Mononuclear cell (primary cell): ENCODE data around the gene SYTL2. TPM values are rescaled to one million over a fixed set of nuclear protein-coding genes. Genes with fewer than 3 reads are reported as not detected.

Source experiments
- H3K27me3 ChIP-seq: 2 replicates; pipeline ENCODE4 v1.6.0; 2011; ENCODE audit warnings: low read length, control low read depth; ENCODE audit not compliant: insufficient read depth
- H3K4me1 ChIP-seq: 2 replicates; pipeline ENCODE4 v1.5.1; 2011; ENCODE audit warnings: mild to moderate bottlenecking, low read length, control low read depth; ENCODE audit not compliant: insufficient read depth
- H3K4me3 ChIP-seq: 2 replicates; pipeline ENCODE4 v1.5.1; 2011; ENCODE audit warnings: mild to moderate bottlenecking, low read length, moderate library complexity
- H3K9me3 ChIP-seq: 2 replicates; pipeline ENCODE4 v1.5.1; 2011; ENCODE audit warnings: low read depth, mild to moderate bottlenecking, control low read depth, low read length
- total RNA-seq: library from RNA; depleted of rRNA; stranded (reverse); fragments of >200 nt; gene quantifications from one replicate; pipeline ENCODE4 v1.2.3, GENCODE V29; 2012

SYTL2 gene
- total RNA-seq, 1 donor: 26.6 TPM

DNA sequence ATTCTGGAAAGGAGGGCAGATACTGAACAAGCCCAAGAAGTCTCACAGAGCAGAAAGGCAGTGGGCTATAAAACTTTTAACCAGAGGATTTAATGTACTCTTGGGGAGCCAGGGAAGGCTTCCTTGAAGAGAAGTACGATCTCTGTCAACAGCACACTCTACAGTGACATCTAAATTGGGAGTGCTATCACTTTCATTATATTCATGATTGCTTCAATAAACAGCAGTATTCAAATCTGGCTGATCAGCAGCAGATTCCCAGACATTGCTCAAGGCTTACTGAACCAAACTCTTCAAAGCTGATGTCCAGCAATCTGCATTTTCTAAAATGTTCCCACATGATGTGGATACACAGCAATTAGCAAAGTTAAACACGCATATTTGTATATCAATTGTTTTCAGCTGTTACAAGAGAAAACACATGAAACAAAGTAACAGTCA is 44.2 kb downstream of the SYTL2 start:
- Histone ChIP-seq H3K4me1 (no peaks in the 10 kb centered on the region), H3K9me3 (no peaks in the 10 kb centered on the region), H3K4me3 (no peak overlapping the region), H3K27me3 (no peaks in the 10 kb centered on the region)

DNA sequence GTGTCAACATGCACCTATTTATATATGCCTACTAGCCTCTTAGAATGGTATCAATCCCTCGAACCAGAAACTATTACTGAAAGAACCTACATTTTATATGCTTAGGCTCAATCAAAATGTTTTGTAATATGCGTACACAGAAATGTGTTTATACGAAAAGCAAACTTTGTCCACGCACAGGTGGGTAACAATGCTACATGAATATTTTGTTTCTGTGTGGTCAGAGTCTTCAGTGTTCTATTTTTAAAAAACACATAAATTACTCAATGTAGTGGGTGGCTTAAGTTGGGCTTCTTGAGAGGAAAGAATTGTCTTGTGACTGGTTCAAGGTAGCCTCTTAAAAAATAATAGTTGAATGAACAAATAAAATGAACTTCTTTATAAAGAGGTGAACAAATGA is 46.1 kb downstream of the SYTL2 start:
- no peaks in the 10 kb centered on the region for H3K4me1 ChIP-seq
- H3K9me3 ChIP-seq: no peaks in the 10 kb centered on the region
- H3K4me3 ChIP-seq: no peak overlapping the region
- H3K27me3 ChIP-seq: no peaks in the 10 kb centered on the region

DNA sequence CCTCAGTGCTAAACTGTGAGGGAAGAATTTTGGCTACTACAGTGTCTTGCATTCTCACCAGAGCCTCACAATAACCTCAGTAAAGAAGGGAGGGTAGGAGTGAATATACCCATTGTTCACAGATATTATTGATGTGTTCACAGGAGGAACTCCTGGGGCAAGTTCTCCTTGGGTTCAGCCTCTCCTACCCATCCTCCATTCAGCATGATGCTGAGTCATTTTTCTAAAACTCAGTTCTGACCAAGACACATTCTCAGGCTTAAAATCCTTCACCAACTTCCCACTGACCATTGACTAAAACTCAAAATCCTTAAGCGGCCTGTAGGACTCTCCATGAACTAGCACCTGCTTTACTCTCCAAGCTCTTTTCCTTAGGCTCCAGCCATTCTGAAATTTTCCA is 48.7 kb downstream of the SYTL2 start:
- no peaks in the 10 kb centered on the region for H3K9me3 ChIP-seq
- peaks cover 4% of the 10 kb centered on the region for H3K4me1 ChIP-seq
- no peaks in the 10 kb centered on the region for H3K27me3 ChIP-seq
- no peak overlapping the region for H3K4me3 ChIP-seq

DNA sequence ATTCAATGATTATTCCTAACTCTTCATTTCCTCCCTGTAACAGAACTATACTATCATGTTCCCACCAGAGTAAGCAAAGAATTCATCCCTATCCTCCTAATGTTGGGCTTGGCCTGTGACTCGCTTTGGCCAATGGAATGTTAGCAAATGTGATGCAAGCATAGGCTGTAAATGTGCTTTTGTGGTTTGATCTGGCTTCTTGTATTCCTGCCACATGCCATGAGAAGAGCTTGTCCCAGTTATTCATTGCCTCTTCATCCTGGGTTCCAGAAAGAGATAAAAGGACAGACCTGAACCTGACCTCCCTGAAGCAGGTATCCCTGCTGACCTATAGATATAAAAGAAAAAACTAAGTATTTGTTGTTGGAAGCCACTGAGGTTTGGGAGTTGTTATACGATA is 51.0 kb downstream of the SYTL2 start:
- Histone ChIP-seq H3K4me3 (no peak overlapping the region), H3K9me3 (no peaks in the 10 kb centered on the region), H3K27me3 (no peaks in the 10 kb centered on the region), H3K4me1 (peaks cover 22% of the 10 kb centered on the region)

DNA sequence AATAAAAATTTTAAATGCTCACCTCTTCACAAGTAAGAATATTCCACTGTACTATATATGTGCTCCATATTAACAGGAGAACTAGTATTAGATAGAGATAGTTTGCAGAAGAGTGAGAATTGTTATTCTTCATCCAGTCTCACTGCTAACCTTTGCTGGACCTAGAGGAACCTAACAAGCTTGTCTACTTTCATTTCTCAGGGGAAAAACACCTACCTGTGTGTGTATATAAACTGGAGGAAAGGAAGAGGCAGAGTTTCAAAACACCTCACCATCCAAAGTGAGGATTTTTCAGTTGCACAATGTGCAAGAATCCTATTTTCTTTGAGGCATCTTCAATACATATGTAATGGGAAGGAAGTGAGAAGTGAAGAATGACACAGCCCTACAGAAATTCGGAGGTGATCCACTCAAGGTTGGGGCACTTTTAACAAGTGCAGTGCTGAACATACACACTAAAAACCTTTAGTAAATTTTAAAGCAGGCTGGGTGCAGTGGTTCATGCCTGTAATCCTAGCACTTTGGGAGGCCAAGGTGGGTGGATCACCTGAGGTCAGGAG is 52.4 kb downstream of the SYTL2 start:
- Histone ChIP-seq H3K4me3 (no peak overlapping the region), H3K4me1 (peaks cover 28% of the 10 kb centered on the region), H3K27me3 (no peaks in the 10 kb centered on the region), H3K9me3 (no peaks in the 10 kb centered on the region)

DNA sequence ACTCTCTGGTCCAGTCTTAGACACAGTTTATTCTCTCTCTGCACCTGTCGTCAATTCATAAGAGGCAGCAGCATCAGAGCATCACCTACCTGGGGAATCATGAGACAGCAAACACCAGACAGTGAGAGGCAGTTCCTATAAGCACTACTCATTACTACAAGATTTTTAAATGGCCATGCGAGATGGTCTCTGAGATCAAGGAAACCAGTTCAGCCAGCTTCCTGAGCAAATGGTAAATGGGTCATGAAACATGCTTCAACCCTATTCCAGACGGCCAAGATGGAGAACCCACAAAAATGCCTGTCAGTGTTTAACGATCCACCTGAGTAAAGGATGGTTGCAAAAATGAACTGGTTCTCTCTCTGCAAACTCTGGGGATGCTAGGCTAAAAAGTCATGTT is 52.9 kb downstream of the SYTL2 start:
- Histone ChIP-seq H3K9me3 (no peaks in the 10 kb centered on the region), H3K4me1 (peaks cover 33% of the 10 kb centered on the region), H3K27me3 (no peaks in the 10 kb centered on the region), H3K4me3 (no peak overlapping the region)

DNA sequence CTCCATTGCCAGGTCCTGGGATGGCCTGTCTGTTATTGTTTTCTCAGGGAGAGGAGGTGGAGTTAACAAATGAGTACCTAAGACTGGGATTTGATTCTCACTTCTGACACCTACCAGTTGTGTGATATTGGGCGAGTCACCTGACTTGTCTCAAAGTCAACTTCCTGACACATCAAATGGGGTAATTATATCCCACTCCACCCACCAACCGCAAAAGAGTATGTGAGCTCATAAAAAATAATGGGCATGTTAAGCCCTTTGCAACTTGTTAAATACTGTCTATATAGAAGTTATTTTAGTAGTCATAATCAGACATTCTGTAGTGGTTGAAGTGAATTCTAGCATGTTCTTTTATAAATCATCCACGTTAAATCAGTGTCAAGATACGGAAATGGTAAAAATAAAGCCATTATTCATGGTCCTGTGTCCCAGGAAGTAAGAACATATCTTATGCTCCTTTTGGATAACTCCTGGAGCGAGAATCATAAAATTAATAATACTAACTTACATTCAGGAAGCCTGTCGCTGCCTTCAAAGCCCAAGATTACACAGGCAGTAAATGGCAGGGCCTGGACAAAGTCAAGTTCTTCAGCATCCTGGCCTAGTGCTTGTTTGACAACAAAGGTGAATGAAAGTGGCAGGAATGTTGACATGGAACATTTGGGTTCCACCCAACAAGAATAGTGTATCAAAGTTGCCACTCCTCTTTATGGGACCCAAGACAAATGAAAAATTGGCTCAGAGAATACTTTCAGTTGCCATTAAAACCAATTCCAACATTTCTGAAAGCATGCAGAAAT is 54.3 kb downstream of the SYTL2 start:
- H3K27me3 ChIP-seq: no peaks in the 10 kb centered on the region
- H3K4me1 ChIP-seq: peaks cover 46% of the 10 kb centered on the region
- H3K9me3 ChIP-seq: no peaks in the 10 kb centered on the region
- no peak overlapping the region for H3K4me3 ChIP-seq

DNA sequence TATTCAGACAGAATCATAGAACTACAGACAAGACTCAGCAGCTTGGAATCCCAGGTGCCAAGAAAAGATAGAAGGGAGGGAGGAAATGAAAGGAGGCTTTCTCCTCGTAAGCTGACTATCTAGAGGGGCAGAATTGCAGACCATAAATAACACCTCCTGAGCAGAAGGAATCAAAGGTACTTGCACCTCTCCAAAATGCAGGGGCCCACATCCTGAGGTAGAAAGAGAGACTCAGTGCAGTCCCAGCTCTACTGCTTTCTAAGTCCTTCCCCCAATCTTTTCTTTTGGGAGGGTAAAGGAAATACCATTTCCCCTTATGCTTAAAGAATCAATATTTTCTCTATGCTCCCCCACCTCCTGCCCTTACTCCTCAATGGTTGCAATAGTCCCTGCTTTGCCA is 55.2 kb downstream of the SYTL2 start:
- Histone ChIP-seq H3K4me1 (peaks cover 53% of the 10 kb centered on the region), H3K4me3 (no peak overlapping the region), H3K27me3 (no peaks in the 10 kb centered on the region), H3K9me3 (no peaks in the 10 kb centered on the region)

DNA sequence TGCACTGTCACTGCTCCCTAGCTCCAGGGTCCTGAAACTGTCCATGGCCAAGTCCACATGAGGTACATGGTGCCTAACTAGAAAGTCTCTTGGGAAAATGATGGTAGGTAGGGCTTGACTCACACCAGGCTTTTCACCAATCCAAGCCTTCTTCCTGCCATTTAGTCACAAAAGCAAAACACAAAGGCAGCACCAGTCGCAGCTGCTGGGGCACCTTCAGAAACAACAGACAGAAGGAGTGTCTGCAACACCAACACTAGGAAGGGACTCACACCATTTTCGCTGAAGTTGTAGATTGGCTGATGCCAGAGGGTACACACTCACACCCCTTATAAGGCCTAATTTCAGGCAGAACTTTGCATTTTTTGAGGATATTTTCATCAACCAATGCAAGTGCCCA is 55.7 kb downstream of the SYTL2 start:
- no peaks in the 10 kb centered on the region for H3K9me3 ChIP-seq
- no peaks in the 10 kb centered on the region for H3K27me3 ChIP-seq
- H3K4me3 ChIP-seq: no peak overlapping the region
- H3K4me1 ChIP-seq: peaks cover 58% of the 10 kb centered on the region

DNA sequence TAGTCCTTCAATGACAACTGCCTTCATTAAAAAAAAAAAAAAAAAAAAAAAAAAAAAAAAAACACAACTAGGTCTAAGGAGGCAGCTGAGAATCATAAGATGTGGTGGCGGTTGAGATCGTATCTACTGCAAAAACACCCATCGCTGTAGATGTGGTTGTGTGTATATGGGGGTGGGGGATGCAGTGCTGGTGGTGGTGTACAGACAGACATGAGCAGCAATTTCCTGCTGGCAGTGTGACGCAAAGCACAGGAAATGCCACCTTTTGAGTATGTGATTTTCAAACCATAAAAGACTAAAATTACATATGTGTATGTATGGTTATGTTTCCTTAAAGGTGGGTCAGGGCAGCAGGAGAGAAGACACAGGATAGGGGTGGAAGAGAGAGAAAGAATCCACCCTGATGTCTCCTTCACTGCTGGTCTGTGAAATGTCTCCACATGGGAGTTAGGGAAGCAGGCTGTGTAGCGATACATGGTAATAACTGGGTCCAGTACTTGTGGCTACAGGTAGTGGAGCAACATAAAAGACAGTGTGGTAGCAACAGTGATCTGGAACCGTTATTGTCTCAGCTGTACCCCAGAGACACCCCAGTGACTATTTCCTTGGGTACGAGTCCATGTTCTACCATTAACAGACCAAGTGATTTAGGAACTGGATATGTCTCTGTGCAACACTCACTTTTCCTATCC is 57.9 kb downstream of the SYTL2 start:
- Histone ChIP-seq H3K9me3 (no peaks in the 10 kb centered on the region), H3K4me3 (no peak overlapping the region), H3K27me3 (no peaks in the 10 kb centered on the region), H3K4me1 (peaks cover 69% of the 10 kb centered on the region)

DNA sequence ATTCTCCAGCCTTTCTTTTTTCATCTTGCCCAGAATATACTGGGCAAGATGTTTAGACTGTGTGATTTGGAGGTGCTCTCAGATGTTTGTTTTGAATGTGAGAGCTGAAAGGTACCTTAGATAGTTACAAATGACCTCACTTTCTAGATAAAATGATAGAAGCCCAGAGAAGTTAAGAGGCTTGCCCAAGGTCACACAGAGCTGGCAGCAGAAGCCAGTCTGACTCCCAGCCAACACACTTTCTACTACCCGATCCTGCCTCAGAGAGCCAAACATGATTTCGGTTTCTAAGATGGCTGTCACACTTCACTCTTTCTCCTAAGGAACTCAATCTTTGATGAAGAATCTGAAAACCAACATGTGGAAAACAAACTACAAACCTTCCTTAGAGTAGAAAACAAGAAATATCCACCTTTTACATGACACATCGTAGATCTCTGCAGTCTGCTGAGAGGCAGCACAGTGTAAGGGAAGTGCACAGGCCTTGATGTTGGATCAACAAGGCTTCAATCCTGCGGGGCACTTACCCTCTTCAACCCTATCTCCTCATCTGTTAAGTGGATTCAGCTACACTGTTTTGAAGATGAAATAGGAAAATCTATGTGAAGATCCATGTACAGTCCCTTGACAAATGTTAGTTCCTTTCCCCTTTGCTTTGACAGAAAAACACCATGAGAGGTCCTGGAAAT is 58.6 kb downstream of the SYTL2 start:
- Histone ChIP-seq H3K4me3 (no peak overlapping the region), H3K9me3 (no peaks in the 10 kb centered on the region), H3K4me1 (peaks cover 65% of the 10 kb centered on the region), H3K27me3 (no peaks in the 10 kb centered on the region)

DNA sequence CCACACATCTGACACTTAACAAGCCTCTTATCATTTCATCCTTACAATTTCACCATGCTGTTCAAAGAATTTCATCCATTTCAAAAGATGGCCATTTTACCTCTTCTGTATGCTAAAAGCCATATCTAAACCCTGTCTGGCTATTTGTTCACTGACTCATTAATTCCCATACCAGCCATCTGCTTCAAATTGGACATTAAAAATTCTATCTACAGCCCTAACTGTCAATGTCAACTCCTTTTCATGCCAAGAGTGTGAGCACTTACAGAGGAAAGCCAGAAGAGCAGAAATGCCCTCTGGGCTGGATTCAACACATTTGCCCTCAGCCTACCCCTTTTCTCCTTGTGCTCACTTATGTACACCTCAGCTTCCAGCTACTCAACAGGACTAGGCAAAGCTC is 59.2 kb downstream of the SYTL2 start:
- Histone ChIP-seq H3K9me3 (no peaks in the 10 kb centered on the region), H3K27me3 (no peaks in the 10 kb centered on the region), H3K4me1 (peaks cover 63% of the 10 kb centered on the region), H3K4me3 (no peak overlapping the region)

DNA sequence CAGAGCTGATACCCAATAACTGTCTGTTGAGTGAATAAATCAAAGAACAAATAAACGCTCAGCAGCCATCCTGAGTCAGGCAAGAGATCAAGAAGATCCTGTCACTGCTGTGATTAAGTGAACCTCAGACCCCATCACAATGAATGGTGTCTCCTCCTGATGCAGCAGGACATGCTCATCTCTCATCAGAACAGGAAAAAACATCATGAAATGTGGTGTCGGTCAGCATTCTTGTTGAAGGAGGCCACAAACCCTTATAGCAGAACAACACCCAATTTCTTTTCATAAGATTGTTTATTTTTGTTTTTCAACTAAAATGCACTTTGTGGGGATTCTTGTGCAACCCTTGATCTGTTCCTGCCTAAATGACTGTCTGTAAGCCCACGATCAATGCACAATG is 60.3 kb downstream of the SYTL2 start:
- H3K27me3 ChIP-seq: no peaks in the 10 kb centered on the region
- peaks cover 65% of the 10 kb centered on the region for H3K4me1 ChIP-seq
- no peak overlapping the region for H3K4me3 ChIP-seq
- no peaks in the 10 kb centered on the region for H3K9me3 ChIP-seq

DNA sequence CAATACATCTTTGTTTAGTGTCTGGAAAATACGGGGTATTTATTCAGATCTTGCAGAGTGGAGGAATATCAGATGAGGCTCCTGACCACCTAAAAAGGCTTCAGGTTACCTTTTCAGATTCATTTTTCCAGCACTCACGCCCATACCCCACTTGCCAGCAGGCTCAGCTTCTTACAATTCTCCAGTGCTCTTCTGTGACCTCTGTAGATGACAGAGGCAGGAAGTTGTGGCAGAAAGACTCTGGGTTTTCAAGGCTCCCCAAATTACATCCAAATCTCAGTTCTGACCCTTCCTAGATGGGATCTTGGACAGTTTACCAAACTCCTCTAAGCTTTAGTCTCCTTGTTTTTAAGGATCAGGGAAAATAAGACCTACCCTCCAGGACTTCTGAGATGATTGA is 61.1 kb downstream of the SYTL2 start:
- no peak overlapping the region for H3K4me3 ChIP-seq
- H3K9me3 ChIP-seq: no peaks in the 10 kb centered on the region
- H3K27me3 ChIP-seq: no peaks in the 10 kb centered on the region
- H3K4me1 ChIP-seq: peaks cover 62% of the 10 kb centered on the region

DNA sequence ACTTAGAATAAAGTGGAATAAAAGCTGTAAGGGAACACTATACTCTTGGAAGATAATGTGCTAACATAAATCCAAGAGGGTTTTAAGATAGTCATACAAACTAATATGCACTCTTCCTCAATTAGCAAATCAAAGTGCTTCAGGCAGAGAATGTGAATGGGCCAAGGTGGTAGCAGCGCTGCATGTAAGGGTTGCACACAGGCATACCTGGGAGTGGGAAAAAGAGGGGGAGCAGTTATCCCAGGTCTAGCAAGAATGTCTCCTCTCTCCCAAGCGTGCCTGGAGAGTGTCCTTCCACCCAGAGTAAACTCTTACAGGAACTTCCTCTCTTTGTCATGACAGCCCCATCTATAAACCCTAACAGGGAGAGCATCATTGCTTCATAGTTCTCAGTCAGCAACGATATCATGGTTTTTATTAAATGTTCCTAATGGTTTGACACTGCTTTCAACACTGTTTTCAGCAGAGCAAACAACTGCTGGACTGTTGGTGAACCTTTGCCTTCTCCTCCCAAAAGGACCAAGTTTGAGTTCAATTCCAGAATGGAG is 61.6 kb downstream of the SYTL2 start:
- Histone ChIP-seq H3K4me3 (no peak overlapping the region), H3K4me1 (peaks cover 60% of the 10 kb centered on the region)

More for the DNA sequence above, 61.6 kb downstream of the SYTL2 start:
- no peaks in the 10 kb centered on the region for H3K27me3 ChIP-seq
- H3K9me3 ChIP-seq: no peaks in the 10 kb centered on the region
